Panc1 (cell line): ENCODE results near the gene TEX35. TPM values are rescaled to one million over a fixed set of nuclear protein-coding genes. Genes with fewer than 3 reads are reported as not detected.

ENCODE experiments used
- ATAC-seq: fragments of 200-7000 bp; cut with Tn5 transposase; 2 replicates; pipeline ENCODE4 v1.9.1; 2020; ENCODE audit warnings: mild to moderate bottlenecking, moderate library complexity
- BruUV-seq: library from RNA; stranded (reverse); fragments of 400-500 nt; replicated peaks from 2 replicates; lab custom pipeline; 2021; lab: Mats Ljungman, UMichigan
- CTCF ChIA-PET: fragments of 300-600 bp; sonication (Branson Sonifier 250); formaldehyde crosslinking; loops from one replicate; lab custom pipeline; 2022; ENCODE audit warnings: antibody characterized with exemption; lab: Charles Lee
- POLR2A ChIA-PET: fragments of 300-600 bp; sonication (Branson Sonifier 250); formaldehyde crosslinking; loops from one replicate; lab custom pipeline; 2022; ENCODE audit warnings: antibody characterized with exemption; lab: Charles Lee
- DNase-seq: peaks from one replicate; pipeline ENCODE4 v3.0.0-alpha.2; 2010; ENCODE audit warnings: low read depth, low spot score
- H3K27ac ChIP-seq: 2 replicates; pipeline ENCODE4 v1.5.1; 2011; ENCODE audit warnings: mild to moderate bottlenecking, low read length, inconsistent platforms
- H3K27me3 ChIP-seq: fragments of 200-500 bp; sonication (Bioruptor generic); 2 replicates; pipeline ENCODE4 v1.6.0; 2014; ENCODE audit warnings: low read length, inconsistent platforms; ENCODE audit not compliant: control insufficient read depth, insufficient read depth
- H3K36me3 ChIP-seq: fragments of 200-500 bp; sonication (Bioruptor generic); 2 replicates; pipeline ENCODE4 v1.5.1; 2014; ENCODE audit warnings: inconsistent platforms, mild to moderate bottlenecking, low read length, moderate library complexity; ENCODE audit not compliant: control insufficient read depth, insufficient read depth
- H3K4me1 ChIP-seq: 2 replicates; pipeline ENCODE4 v1.5.1; 2011; ENCODE audit warnings: inconsistent platforms, mild to moderate bottlenecking, low read length, moderate library complexity; ENCODE audit not compliant: control insufficient read depth, insufficient read depth
- H3K4me3 ChIP-seq, 2 experiments: 2 replicates each; pipeline ENCODE4 v1.5.1; 2011 to 2012; ENCODE audit warnings: low read depth in 2 of 2, low read length in 2 of 2, mild to moderate bottlenecking in 2 of 2, inconsistent platforms in 1 of 2, moderate library complexity in 1 of 2
- H3K9me3 ChIP-seq: fragments of 200-500 bp; sonication (Bioruptor generic); 2 replicates; pipeline ENCODE4 v1.5.1; 2014; ENCODE audit warnings: low read depth, mild to moderate bottlenecking, inconsistent platforms, low read length, moderate library complexity; ENCODE audit not compliant: control insufficient read depth, insufficient read depth
- CTCF ChIP-seq: fragments of 450-650 bp; IDR thresholded peaks from 2 replicates; pipeline ENCODE4 v1.5.1; 2017; ENCODE audit warnings: mild to moderate bottlenecking
- POLR2AphosphoS5 ChIP-seq: IDR thresholded peaks from 2 replicates; pipeline ENCODE4 v1.6.1; 2012; ENCODE audit warnings: mild to moderate bottlenecking, low read depth, low read length, moderate library complexity
- SIN3A ChIP-seq: IDR thresholded peaks from 2 replicates; pipeline ENCODE4 v1.6.1; 2012; ENCODE audit warnings: low read depth, mild to moderate bottlenecking, low read length, moderate library complexity, borderline replicate concordance; ENCODE audit not compliant: insufficient read depth
- TCF7L2 ChIP-seq: IDR thresholded peaks from 2 replicates; pipeline ENCODE4 v1.6.1; 2011; ENCODE audit warnings: mild to moderate bottlenecking, low read depth, low read length, inconsistent platforms
- in situ Hi-C: cut with HindIII; loops from 2 replicates; pipeline ENCODE4 v1.10.0; 2016; ENCODE audit warnings: low sequenced_read_pairs, low pct_unique_long_range_greater_than_20kb
- intact Hi-C: fragments of 100-400 bp; cut with micrococcal nuclease; formaldehyde crosslinking; loops from one replicate; pipeline ENCODE4 v1.10.0; 2022; ENCODE audit not compliant: unreplicated experiment
- total RNA-seq: library from RNA; stranded (reverse); gene quantifications from one replicate; pipeline ENCODE4 v1.2.1, GENCODE V29; 2021; ENCODE audit not compliant: unreplicated experiment
- TF ChIP-seq, protein P1 (sequence below), 2 experiments: IDR thresholded peaks; 2 replicates each; pipeline ENCODE4 v1.6.1; 2011 to 2012; ENCODE audit warnings: low read depth in 2 of 2, control low read depth in 1 of 2, low read length in 1 of 2, mild to moderate bottlenecking in 1 of 2, moderate library complexity in 1 of 2; ENCODE audit not compliant: insufficient read depth in 1 of 2

Gene TEX35
- total RNA-seq, 1 experiment from 2014 or later, result not detected

- CTCF ChIA-PET, result interaction anchor here (0.6 to 1.8 kb wide), 5 partner anchors 184 to 461 kb away, joined by 3 to 7 read pairs (median 5); no protein-coding TSS in a partner anchor
- intact Hi-C loops, result loop anchor here (2.0 to 5.0 kb wide), 3 partner anchors 211 to 825 kb away; partner anchors contain the start of gene AXDND1
These were observed 29.1 kb downstream of the TEX35 start for GRCh38 chr1:178541829-178542553.

GRCh38 chr1:178542554-178543289 is 29.8 kb downstream of the TEX35 start:
- Histone ChIP-seq H3K36me3 (no peaks in the 10 kb centered on the region), H3K4me1 (peaks cover 13% of the 10 kb centered on the region), H3K27ac (peak overlapping the region; percentile 84), H3K4me3 (peak overlapping the region; percentile 89 to 95), H3K9me3 (no peaks in the 10 kb centered on the region), H3K27me3 (no peaks in the 10 kb centered on the region)
- ChIA-PET POLR2A (no interaction called here), CTCF (interaction anchor here (0.5 to 1.4 kb wide), 6 partner anchors 9 to 461 kb away, joined by 3 to 7 read pairs (median 4); no protein-coding TSS in a partner anchor)
- intact Hi-C loops, result loop anchor here (2.0 to 5.0 kb wide), 3 partner anchors 210 to 825 kb away; partner anchors contain the start of gene AXDND1
- in situ Hi-C loops, result no loop called here
- BruUV-seq, result no TSS peak
- no peak for TF ChIP-seq TCF7L2
- peak; percentile 99 for TF ChIP-seq CTCF
- TF ChIP-seq, protein P1, sequence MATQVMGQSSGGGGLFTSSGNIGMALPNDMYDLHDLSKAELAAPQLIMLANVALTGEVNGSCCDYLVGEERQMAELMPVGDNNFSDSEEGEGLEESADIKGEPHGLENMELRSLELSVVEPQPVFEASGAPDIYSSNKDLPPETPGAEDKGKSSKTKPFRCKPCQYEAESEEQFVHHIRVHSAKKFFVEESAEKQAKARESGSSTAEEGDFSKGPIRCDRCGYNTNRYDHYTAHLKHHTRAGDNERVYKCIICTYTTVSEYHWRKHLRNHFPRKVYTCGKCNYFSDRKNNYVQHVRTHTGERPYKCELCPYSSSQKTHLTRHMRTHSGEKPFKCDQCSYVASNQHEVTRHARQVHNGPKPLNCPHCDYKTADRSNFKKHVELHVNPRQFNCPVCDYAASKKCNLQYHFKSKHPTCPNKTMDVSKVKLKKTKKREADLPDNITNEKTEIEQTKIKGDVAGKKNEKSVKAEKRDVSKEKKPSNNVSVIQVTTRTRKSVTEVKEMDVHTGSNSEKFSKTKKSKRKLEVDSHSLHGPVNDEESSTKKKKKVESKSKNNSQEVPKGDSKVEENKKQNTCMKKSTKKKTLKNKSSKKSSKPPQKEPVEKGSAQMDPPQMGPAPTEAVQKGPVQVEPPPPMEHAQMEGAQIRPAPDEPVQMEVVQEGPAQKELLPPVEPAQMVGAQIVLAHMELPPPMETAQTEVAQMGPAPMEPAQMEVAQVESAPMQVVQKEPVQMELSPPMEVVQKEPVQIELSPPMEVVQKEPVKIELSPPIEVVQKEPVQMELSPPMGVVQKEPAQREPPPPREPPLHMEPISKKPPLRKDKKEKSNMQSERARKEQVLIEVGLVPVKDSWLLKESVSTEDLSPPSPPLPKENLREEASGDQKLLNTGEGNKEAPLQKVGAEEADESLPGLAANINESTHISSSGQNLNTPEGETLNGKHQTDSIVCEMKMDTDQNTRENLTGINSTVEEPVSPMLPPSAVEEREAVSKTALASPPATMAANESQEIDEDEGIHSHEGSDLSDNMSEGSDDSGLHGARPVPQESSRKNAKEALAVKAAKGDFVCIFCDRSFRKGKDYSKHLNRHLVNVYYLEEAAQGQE (IDR thresholded peaks at IDR 0.05; ENCODE audit: insufficient read depth in 1 of 2, low read depth in 2 of 2, low read length in 1 of 2), result 0 out of 4 replicates have a peak, but pooled peaks of 1 of the 2 experiments have one; percentile 37
- DNase-seq (no peak), ATAC-seq (peak; percentile 90)

More at GRCh38 chr1:178541829-178542553, 29.1 kb downstream of the TEX35 start:
- ATAC-seq (peak; percentile 63), DNase-seq (no peak)
- peaks cover 20% of the 10 kb centered on the region for H3K4me1 ChIP-seq
- H3K27me3 ChIP-seq, result no peaks in the 10 kb centered on the region
- H3K27ac ChIP-seq, result peak overlapping the region; percentile 84
- BruUV-seq, result no TSS peak
- in situ Hi-C loops, result no loop called here
- POLR2A ChIA-PET, result no interaction called here
- no peak for TF ChIP-seq POLR2AphosphoS5
- TF ChIP-seq SIN3A, result 0 out of 2 replicates have a peak, but pooled peaks have one; percentile 23
- no peak for TF ChIP-seq CTCF
- H3K9me3 ChIP-seq, result no peaks in the 10 kb centered on the region
- no peaks in the 10 kb centered on the region for H3K36me3 ChIP-seq
- H3K4me3 ChIP-seq, result peak overlapping the region; percentile 89 to 95
